GM23248 (cell line): Measurements from ENCODE around the gene ARL3. TPM values are rescaled to one million over a fixed set of nuclear protein-coding genes. Genes with fewer than 3 reads are reported as not detected.

Source experiments
- DNase-seq: peaks from one replicate; pipeline ENCODE4 v3.0.0-alpha.2; 2015
- H2AFZ ChIP-seq: fragments of 200-600 bp; sonication (generic); 2 replicates; pipeline ENCODE4 v1.6.1; 2016; ENCODE audit warnings: antibody characterized with exemption
- H3F3A ChIP-seq: fragments of 200-600 bp; sonication (generic); 2 replicates; pipeline ENCODE4 v1.6.1; 2016; ENCODE audit warnings: mild to moderate bottlenecking, antibody characterized with exemption, mixed run types; ENCODE audit not compliant: insufficient read depth
- H3K27ac ChIP-seq: fragments of 200-600 bp; sonication (generic); 2 replicates; pipeline ENCODE4 v1.5.1; 2016; ENCODE audit warnings: mild to moderate bottlenecking
- H3K27me3 ChIP-seq: fragments of 200-600 bp; sonication (generic); replicated peaks from 2 replicates; pipeline ENCODE4 v1.6.1; 2016; ENCODE audit warnings: mild to moderate bottlenecking; ENCODE audit not compliant: insufficient read depth
- H3K36me3 ChIP-seq: fragments of 200-600 bp; sonication (generic); 2 replicates; pipeline ENCODE4 v1.6.1; 2016; ENCODE audit warnings: low read depth, mild to moderate bottlenecking
- H3K4me1 ChIP-seq: fragments of 200-600 bp; sonication (generic); 2 replicates; pipeline ENCODE4 v1.6.1; 2016; ENCODE audit warnings: mild to moderate bottlenecking; ENCODE audit not compliant: insufficient read depth
- H3K4me2 ChIP-seq: fragments of 200-600 bp; sonication (generic); one replicate; pipeline ENCODE4 v1.6.1; 2016; ENCODE audit warnings: mild to moderate bottlenecking; ENCODE audit not compliant: unreplicated experiment
- H3K4me3 ChIP-seq: fragments of 200-600 bp; sonication (generic); 2 replicates; pipeline ENCODE4 v1.5.1; 2016; ENCODE audit warnings: mild to moderate bottlenecking
- H3K79me2 ChIP-seq: fragments of 200-600 bp; sonication (generic); 2 replicates; pipeline ENCODE4 v1.6.1; 2016; ENCODE audit warnings: mild to moderate bottlenecking; ENCODE audit not compliant: insufficient read depth
- H3K9ac ChIP-seq: fragments of 200-600 bp; sonication (generic); 2 replicates; pipeline ENCODE4 v1.6.1; 2016; ENCODE audit warnings: mild to moderate bottlenecking
- H3K9me2 ChIP-seq: fragments of 200-600 bp; sonication (generic); 2 replicates; pipeline ENCODE4 v1.6.1; 2016; ENCODE audit warnings: mixed run types, mild to moderate bottlenecking, moderate library complexity; ENCODE audit not compliant: insufficient read depth
- H3K9me3 ChIP-seq: fragments of 200-600 bp; sonication (generic); one replicate; pipeline ENCODE4 v1.6.1; 2017; ENCODE audit warnings: low read depth
- H4K20me1 ChIP-seq: fragments of 200-600 bp; sonication (generic); 2 replicates; pipeline ENCODE4 v1.6.0; 2016; ENCODE audit not compliant: insufficient read depth
- EZH2 ChIP-seq: fragments of 200-600 bp; sonication (generic); IDR thresholded peaks from 2 replicates; pipeline ENCODE4 v1.6.1; 2018; ENCODE audit warnings: antibody characterized with exemption, mild to moderate bottlenecking; ENCODE audit not compliant: insufficient read depth, poor library complexity, severe bottlenecking
- EZH2phosphoT487 ChIP-seq: fragments of 200-600 bp; sonication (generic); IDR thresholded peaks from 2 replicates; pipeline ENCODE4 v1.6.1; 2018; ENCODE audit warnings: antibody characterized with exemption, moderate library complexity, mild to moderate bottlenecking, low read depth; ENCODE audit not compliant: insufficient read depth
- WGBS, 2 experiments: methylation state at CpG; one replicate each; pipeline ENCODE4 v1.1.6; 2015 to 2017; ENCODE audit warnings: low lambda C conversion rate in 2 of 2, low coverage in 1 of 2; ENCODE audit errors: missing lambda C conversion rate in 2 of 2; 5-methylcytosine and 5-hydroxymethylcytosine counted together
- in situ Hi-C: fragments of 300-500 bp; cut with MboI; formaldehyde crosslinking; loops from 2 replicates; pipeline ENCODE4 v1.15.0; 2020
- polyA plus RNA-seq: library from polyadenylated mRNA; unstranded; fragments of >200 nt; fragmentation: Nextera tagmentation; extraction: Ambion mirVana; gene quantifications from 2 replicates; pipeline ENCODE4 v1.2.1, GENCODE V29; 2016
- total RNA-seq: library from RNA; depleted of rRNA; stranded (reverse); fragments of >200 nt; shearing (Covaris generic); gene quantifications from 2 replicates; pipeline ENCODE4 v1.2.3, GENCODE V29; 2014

The ARL3 gene
- total and polyA plus RNA-seq, 2 experiments from 2014 or later, result 3.8 to 24.1 TPM

DNA sequence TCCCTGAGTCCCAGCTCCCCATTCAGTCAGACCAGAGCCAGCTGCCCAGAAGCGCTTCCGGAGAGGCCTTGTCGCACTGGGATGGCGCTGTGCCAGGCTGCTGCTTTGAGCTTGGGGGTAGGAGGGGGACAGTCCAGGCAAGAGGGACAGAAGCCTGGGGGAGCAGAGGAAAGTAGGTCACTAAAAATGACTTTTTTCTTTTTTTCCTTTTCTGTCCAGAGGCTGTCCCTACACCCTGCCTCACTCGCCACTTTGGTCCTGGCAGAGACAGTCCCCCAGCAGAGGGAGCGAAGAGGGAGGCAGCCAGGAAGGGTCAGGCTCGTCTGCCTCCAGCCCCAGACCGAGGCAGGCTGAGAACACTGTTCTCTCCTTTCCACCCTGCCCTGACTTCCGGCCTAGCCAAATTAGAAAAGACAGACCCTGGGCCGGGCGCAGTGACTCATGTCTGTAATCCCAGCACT lies 85.7 kb downstream of the ARL3 start:
- no peaks in the 10 kb centered on the region for H3K79me2 ChIP-seq
- peak overlapping the region; percentile 88 for H3K27ac ChIP-seq
- H3K36me3 ChIP-seq, result no peaks in the 10 kb centered on the region
- DNase-seq, result peak; percentile 53
- no peaks in the 10 kb centered on the region for H3K27me3 ChIP-seq
- peaks cover 67% of the 10 kb centered on the region for H3K4me1 ChIP-seq
- TF ChIP-seq EZH2phosphoT487 (no peak), EZH2 (no peak)
- H4K20me1 ChIP-seq, result no peaks in the 10 kb centered on the region
- peaks cover 30% of the 10 kb centered on the region for H3F3A ChIP-seq
- in situ Hi-C loops, result no loop called here
- H3K9ac ChIP-seq, result peak overlapping the region; percentile 73
- H3K9me3 ChIP-seq, result no peaks in the 10 kb centered on the region
- peak overlapping the region; percentile 65 for H3K4me2 ChIP-seq
- H3K4me3 ChIP-seq, result no peak overlapping the region
- WGBS, 2 experiments, result 37 to 44% methylated on average over 11 of the region's 11 CpGs
- H3K9me2 ChIP-seq, result no peaks in the 10 kb centered on the region
- H2AFZ ChIP-seq, result peak overlapping the region; percentile 76

DNA sequence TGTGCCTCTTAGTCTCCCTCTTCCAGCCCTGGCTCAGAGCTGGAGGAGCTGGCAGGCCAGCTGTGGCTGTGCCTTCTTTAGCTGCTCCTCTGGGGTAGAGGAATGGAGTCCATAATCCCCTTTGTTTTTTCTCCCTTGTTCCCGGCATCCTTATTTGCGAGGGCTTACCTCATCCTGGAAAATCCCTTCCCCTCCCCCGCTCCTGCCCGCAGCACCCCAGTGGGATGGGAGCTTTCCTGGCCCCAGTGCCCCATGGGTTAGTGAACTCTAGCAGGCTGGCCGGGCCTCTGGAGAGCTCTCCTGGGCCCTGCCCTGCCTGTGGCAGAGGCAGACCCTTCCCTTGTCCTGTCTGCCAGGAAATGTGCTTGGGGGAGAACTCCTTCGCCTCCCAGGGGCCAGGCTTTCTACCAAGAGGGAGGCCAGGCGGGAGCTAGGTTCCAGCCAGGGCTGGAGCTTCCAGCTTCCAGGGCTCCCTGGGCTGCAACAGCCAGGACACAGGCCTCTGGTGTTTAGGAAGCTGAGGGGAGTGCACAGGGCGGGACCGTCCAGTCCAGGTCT lies 86.4 kb downstream of the ARL3 start:
- H3F3A ChIP-seq, result peaks cover 24% of the 10 kb centered on the region
- H2AFZ ChIP-seq, result peak overlapping the region; percentile 76
- H3K4me2 ChIP-seq, result peak overlapping the region; percentile 53
- H4K20me1 ChIP-seq, result no peaks in the 10 kb centered on the region
- no peaks in the 10 kb centered on the region for H3K9me3 ChIP-seq
- H3K4me3 ChIP-seq, result no peak overlapping the region
- H3K9me2 ChIP-seq, result no peaks in the 10 kb centered on the region
- no peaks in the 10 kb centered on the region for H3K79me2 ChIP-seq
- no peak for TF ChIP-seq EZH2phosphoT487
- no peak for TF ChIP-seq EZH2
- WGBS, 2 experiments, result 12 to 17% methylated on average over 8 to 9 of the region's 9 CpGs
- peak overlapping the region; percentile 73 for H3K9ac ChIP-seq
- DNase-seq, result peak; percentile 79
- no peaks in the 10 kb centered on the region for H3K27me3 ChIP-seq
- peak overlapping the region; percentile 88 for H3K27ac ChIP-seq
- H3K4me1 ChIP-seq, result peaks cover 61% of the 10 kb centered on the region
- H3K36me3 ChIP-seq, result no peaks in the 10 kb centered on the region
- in situ Hi-C loops, result no loop called here

DNA sequence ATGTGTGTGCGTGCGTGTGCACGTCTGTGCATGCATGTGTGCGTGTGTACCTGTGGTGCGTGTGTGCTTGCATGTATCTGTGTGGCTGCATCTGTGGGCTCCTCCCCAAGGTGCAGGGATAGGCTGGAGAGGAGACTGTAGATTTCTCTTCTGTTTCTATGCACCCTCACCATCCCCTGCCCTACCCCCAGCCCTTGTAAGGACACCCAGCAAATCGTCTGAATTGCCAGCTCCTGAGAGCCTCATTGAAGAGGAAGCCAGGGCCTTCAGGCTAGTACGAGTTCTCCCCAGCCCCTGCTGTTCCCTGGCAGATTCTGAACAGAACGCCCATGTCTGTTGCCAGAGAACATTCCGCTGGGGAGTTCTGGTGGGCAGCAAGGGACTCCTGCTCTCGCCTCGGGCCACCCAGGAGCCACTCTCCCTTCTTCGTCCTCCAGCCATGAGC lies 86.9 kb downstream of the ARL3 start:
- peak overlapping the region; percentile 76 for H2AFZ ChIP-seq
- no peaks in the 10 kb centered on the region for H3K9me3 ChIP-seq
- H4K20me1 ChIP-seq, result no peaks in the 10 kb centered on the region
- H3K36me3 ChIP-seq, result no peaks in the 10 kb centered on the region
- H3K9ac ChIP-seq, result peak overlapping the region; percentile 73
- 45 to 49% methylated on average over 12 of the region's 12 CpGs for WGBS, 2 experiments
- peak overlapping the region; percentile 88 for H3K27ac ChIP-seq
- no peaks in the 10 kb centered on the region for H3K79me2 ChIP-seq
- H3K4me1 ChIP-seq, result peaks cover 56% of the 10 kb centered on the region
- peak; percentile 40 for DNase-seq
- peak overlapping the region; percentile 53 for H3K4me2 ChIP-seq
- in situ Hi-C loops, result no loop called here
- peaks cover 20% of the 10 kb centered on the region for H3F3A ChIP-seq
- no peak overlapping the region for H3K4me3 ChIP-seq
- H3K9me2 ChIP-seq, result no peaks in the 10 kb centered on the region
- TF ChIP-seq EZH2phosphoT487 (no peak), EZH2 (no peak)
- no peaks in the 10 kb centered on the region for H3K27me3 ChIP-seq

DNA sequence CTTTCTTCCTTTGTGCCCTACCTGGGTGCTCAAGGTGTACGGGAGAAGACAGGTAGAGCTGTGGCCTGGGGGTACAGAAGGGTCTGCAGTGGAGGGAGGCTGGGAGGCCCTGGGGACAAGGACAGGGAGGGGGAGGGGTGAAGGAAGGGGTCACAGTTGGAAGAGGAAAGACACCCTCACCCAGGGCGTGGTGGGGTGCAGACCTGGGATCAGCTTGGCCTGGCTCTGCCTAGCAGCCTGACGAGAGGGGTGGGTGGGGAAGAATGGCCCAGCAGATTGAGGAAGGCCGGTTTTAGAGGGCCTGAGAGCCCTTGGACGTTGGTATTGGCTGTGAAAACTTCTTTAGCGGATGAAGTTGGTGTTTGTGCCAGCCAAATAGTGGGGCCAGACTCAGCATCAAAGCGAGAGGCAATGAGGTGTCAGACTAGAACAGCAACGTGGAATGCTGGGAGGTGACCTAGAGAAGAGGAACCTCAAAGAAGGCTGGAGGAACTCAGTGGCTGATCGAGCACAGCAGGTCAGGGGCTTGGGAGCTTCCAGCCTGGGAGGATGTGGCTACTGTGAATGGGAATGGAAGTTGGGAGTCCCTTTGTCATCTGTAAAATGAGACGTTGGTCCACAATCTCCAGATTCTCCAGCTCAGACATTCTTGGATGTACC lies 88.0 kb downstream of the ARL3 start:
- no peaks in the 10 kb centered on the region for H3K36me3 ChIP-seq
- in situ Hi-C loops, result no loop called here
- no peaks in the 10 kb centered on the region for H4K20me1 ChIP-seq
- TF ChIP-seq EZH2phosphoT487 (no peak), EZH2 (no peak)
- no peaks in the 10 kb centered on the region for H3K9me3 ChIP-seq
- H3K9ac ChIP-seq, result no peak overlapping the region
- no peak for DNase-seq
- no peak overlapping the region for H3K4me2 ChIP-seq
- H3K9me2 ChIP-seq, result no peaks in the 10 kb centered on the region
- no peak overlapping the region for H3K27ac ChIP-seq
- H3K27me3 ChIP-seq, result no peaks in the 10 kb centered on the region
- H2AFZ ChIP-seq, result no peak overlapping the region
- peaks cover 13% of the 10 kb centered on the region for H3F3A ChIP-seq
- 88 to 89% methylated on average over 9 to 10 of the region's 10 CpGs for WGBS, 2 experiments
- no peaks in the 10 kb centered on the region for H3K79me2 ChIP-seq
- H3K4me1 ChIP-seq, result peaks cover 50% of the 10 kb centered on the region
- no peak overlapping the region for H3K4me3 ChIP-seq
